ENCODE results near the gene CD47.

GRCh38 chr3:108125153-108125543, 34.3 kb upstream of the CD47 start:
- TF ChIP-seq RAD21 (IDR thresholded peaks at IDR 0.05; ENCODE audit: low read depth) (no peak), EZH2 (IDR thresholded peaks at IDR 0.05) (no peak), POLR2AphosphoS5 (IDR thresholded peaks at IDR 0.05; ENCODE audit: low read depth, low read length) (no peak), CTCF (IDR thresholded peaks at IDR 0.05 in 2 of 3, conservative IDR thresholded peaks at IDR 0.05 in 1 of 3; ENCODE audit: borderline replicate concordance in 1 of 3, insufficient read depth in 1 of 3, low read depth in 2 of 3, low read length in 2 of 3) (no peak), POLR2A (IDR thresholded peaks at IDR 0.05; ENCODE audit: borderline replicate concordance, extremely low read depth, insufficient read depth, insufficient read length) (no peak), TCF7L2 (IDR thresholded peaks at IDR 0.05; ENCODE audit: borderline replicate concordance, extremely low read depth, insufficient read depth, insufficient read length) (no peak)
- TF ChIP-seq, protein P1, sequence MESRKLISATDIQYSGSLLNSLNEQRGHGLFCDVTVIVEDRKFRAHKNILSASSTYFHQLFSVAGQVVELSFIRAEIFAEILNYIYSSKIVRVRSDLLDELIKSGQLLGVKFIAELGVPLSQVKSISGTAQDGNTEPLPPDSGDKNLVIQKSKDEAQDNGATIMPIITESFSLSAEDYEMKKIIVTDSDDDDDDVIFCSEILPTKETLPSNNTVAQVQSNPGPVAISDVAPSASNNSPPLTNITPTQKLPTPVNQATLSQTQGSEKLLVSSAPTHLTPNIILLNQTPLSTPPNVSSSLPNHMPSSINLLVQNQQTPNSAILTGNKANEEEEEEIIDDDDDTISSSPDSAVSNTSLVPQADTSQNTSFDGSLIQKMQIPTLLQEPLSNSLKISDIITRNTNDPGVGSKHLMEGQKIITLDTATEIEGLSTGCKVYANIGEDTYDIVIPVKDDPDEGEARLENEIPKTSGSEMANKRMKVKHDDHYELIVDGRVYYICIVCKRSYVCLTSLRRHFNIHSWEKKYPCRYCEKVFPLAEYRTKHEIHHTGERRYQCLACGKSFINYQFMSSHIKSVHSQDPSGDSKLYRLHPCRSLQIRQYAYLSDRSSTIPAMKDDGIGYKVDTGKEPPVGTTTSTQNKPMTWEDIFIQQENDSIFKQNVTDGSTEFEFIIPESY (IDR thresholded peaks at IDR 0.05; ENCODE audit: extremely low read depth, insufficient replicate concordance, low read length) = no peak
- TF ChIP-seq, protein P2, sequence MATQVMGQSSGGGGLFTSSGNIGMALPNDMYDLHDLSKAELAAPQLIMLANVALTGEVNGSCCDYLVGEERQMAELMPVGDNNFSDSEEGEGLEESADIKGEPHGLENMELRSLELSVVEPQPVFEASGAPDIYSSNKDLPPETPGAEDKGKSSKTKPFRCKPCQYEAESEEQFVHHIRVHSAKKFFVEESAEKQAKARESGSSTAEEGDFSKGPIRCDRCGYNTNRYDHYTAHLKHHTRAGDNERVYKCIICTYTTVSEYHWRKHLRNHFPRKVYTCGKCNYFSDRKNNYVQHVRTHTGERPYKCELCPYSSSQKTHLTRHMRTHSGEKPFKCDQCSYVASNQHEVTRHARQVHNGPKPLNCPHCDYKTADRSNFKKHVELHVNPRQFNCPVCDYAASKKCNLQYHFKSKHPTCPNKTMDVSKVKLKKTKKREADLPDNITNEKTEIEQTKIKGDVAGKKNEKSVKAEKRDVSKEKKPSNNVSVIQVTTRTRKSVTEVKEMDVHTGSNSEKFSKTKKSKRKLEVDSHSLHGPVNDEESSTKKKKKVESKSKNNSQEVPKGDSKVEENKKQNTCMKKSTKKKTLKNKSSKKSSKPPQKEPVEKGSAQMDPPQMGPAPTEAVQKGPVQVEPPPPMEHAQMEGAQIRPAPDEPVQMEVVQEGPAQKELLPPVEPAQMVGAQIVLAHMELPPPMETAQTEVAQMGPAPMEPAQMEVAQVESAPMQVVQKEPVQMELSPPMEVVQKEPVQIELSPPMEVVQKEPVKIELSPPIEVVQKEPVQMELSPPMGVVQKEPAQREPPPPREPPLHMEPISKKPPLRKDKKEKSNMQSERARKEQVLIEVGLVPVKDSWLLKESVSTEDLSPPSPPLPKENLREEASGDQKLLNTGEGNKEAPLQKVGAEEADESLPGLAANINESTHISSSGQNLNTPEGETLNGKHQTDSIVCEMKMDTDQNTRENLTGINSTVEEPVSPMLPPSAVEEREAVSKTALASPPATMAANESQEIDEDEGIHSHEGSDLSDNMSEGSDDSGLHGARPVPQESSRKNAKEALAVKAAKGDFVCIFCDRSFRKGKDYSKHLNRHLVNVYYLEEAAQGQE (IDR thresholded peaks at IDR 0.05; ENCODE audit: low read depth) = no peak
